GM15510 (cell line): ENCODE measurements around the gene ATP5F1D.

ENCODE experiments used
- POLR2A ChIP-seq: IDR thresholded peaks from 3 replicates; pipeline ENCODE4 v1.6.1; 2011; ENCODE audit warnings: borderline replicate concordance; ENCODE audit not compliant: insufficient read length; ENCODE audit errors: extremely low read depth

The ATP5F1D gene

GRCh38 chr19:1290703-1291651, 49.4 kb downstream of the ATP5F1D start:
- no peak for TF ChIP-seq POLR2A

GRCh38 chr19:1291761-1292418, 50.3 kb downstream of the ATP5F1D start:
- TF ChIP-seq POLR2A, result no peak

- no peak for TF ChIP-seq POLR2A
These were observed 51.0 kb downstream of the ATP5F1D start for GRCh38 chr19:1292419-1293151.

- no peak for TF ChIP-seq POLR2A
These were observed 52.4 kb downstream of the ATP5F1D start for GRCh38 chr19:1293782-1294604.
